GM23338 (cell line): Measurements from ENCODE around the gene RBFOX1. TPM values are rescaled to one million over a fixed set of nuclear protein-coding genes. Genes with fewer than 3 reads are reported as not detected.

ENCODE experiments used
- ATAC-seq: fragments of 200-7000 bp; cut with Tn5 transposase; 3 replicates; pipeline ENCODE4 v1.9.1; 2020
- DNase-seq: peaks from one replicate; pipeline ENCODE4 v3.0.0-alpha.2; 2015; ENCODE audit warnings: low spot score
- H2AFZ ChIP-seq: fragments of 200-600 bp; sonication (generic); 2 replicates; pipeline ENCODE4 v1.8.0; 2016; ENCODE audit warnings: antibody characterized with exemption, mild to moderate bottlenecking, moderate library complexity
- H3F3A ChIP-seq: fragments of 200-600 bp; sonication (generic); replicated peaks from 2 replicates; pipeline ENCODE4 v1.8.0; 2017; ENCODE audit warnings: antibody characterized with exemption, mixed run types, low read depth
- H3K27ac ChIP-seq: fragments of 200-600 bp; sonication (generic); 2 replicates; pipeline ENCODE4 v1.6.1; 2016; ENCODE audit warnings: low read depth
- H3K27me3 ChIP-seq: fragments of 200-600 bp; sonication (generic); 2 replicates; pipeline ENCODE4 v1.8.0; 2016; ENCODE audit warnings: mild to moderate bottlenecking, mixed run types, moderate library complexity; ENCODE audit not compliant: insufficient read depth
- H3K36me3 ChIP-seq: fragments of 200-600 bp; sonication (generic); 2 replicates; pipeline ENCODE4 v1.8.0; 2016; ENCODE audit warnings: mild to moderate bottlenecking; ENCODE audit not compliant: insufficient read depth
- H3K4me1 ChIP-seq: fragments of 200-600 bp; sonication (generic); 2 replicates; pipeline ENCODE4 v1.8.0; 2016; ENCODE audit warnings: mild to moderate bottlenecking, moderate library complexity; ENCODE audit not compliant: insufficient read depth
- H3K4me2 ChIP-seq: fragments of 200-600 bp; sonication (generic); 2 replicates; pipeline ENCODE4 v1.7.1; 2017; ENCODE audit warnings: mixed run types
- H3K4me3 ChIP-seq: fragments of 200-600 bp; sonication (generic); 2 replicates; pipeline ENCODE4 v1.6.1; 2016; ENCODE audit warnings: mixed run types
- H3K79me2 ChIP-seq: fragments of 200-600 bp; sonication (generic); replicated peaks from 2 replicates; pipeline ENCODE4 v1.8.0; 2017; ENCODE audit warnings: mild to moderate bottlenecking; ENCODE audit not compliant: insufficient read depth
- H3K9me2 ChIP-seq: fragments of 200-600 bp; sonication (generic); 2 replicates; pipeline ENCODE4 v1.8.0; 2017; ENCODE audit not compliant: insufficient read depth
- H4K20me1 ChIP-seq: fragments of 200-600 bp; sonication (generic); replicated peaks from 2 replicates; pipeline ENCODE4 v1.8.0; 2017; ENCODE audit warnings: mild to moderate bottlenecking; ENCODE audit not compliant: insufficient read depth
- H3K27ac Mint-ChIP-seq: 2 replicates; pipeline ENCODE4 v1.8.0; 2020; ENCODE audit warnings: inconsistent platforms, mild to moderate bottlenecking, moderate library complexity, mixed read lengths
- H3K27me3 Mint-ChIP-seq: 3 replicates; pipeline ENCODE4 v1.8.0; 2022; ENCODE audit warnings: low read depth, mild to moderate bottlenecking, moderate library complexity, mixed read lengths, inconsistent platforms; ENCODE audit not compliant: insufficient read depth, poor library complexity
- H3K36me3 Mint-ChIP-seq: 3 replicates; pipeline ENCODE4 v1.8.0; 2021; ENCODE audit warnings: low read depth, mild to moderate bottlenecking, inconsistent platforms, moderate library complexity, mixed read lengths
- H3K4me1 Mint-ChIP-seq: 3 replicates; pipeline ENCODE4 v1.8.0; 2020; ENCODE audit warnings: mild to moderate bottlenecking, inconsistent platforms, mixed read lengths
- H3K4me3 Mint-ChIP-seq: 3 replicates; pipeline ENCODE4 v1.8.0; 2021; ENCODE audit warnings: moderate library complexity, mild to moderate bottlenecking, inconsistent platforms, mixed read lengths
- H3K9me3 Mint-ChIP-seq: 3 replicates; pipeline ENCODE4 v1.8.0; 2020; ENCODE audit warnings: moderate library complexity, mild to moderate bottlenecking, inconsistent platforms, mixed read lengths
- CREB1 ChIP-seq: fragments of 250-450 bp; sonication (Bioruptor Pico); IDR thresholded peaks from 2 replicates; pipeline ENCODE4 v1.5.0; 2020; ENCODE audit warnings: low read depth, mild to moderate bottlenecking, moderate library complexity
- CTCF ChIP-seq, 2 experiments: fragments of 200-600 bp in 1 of 2; sonication (generic) in 1 of 2; conservative IDR thresholded peaks; 2 replicates each; pipeline versions ENCODE4 v1.5.1 to v1.6.1; 2016 to 2017; ENCODE audit warnings: antibody characterized with exemption in 2 of 2, low read depth in 2 of 2, mild to moderate bottlenecking in 2 of 2, moderate library complexity in 1 of 2
- EZH2 ChIP-seq: fragments of 200-600 bp; sonication (generic); IDR thresholded peaks from one replicate; pipeline ENCODE4 v1.8.0; 2017; ENCODE audit warnings: antibody characterized with exemption, mild to moderate bottlenecking, low read depth; ENCODE audit not compliant: unreplicated experiment
- EZH2phosphoT487 ChIP-seq: fragments of 200-600 bp; sonication (generic); IDR thresholded peaks from one replicate; pipeline ENCODE4 v1.8.1; 2018; ENCODE audit warnings: antibody characterized with exemption; ENCODE audit not compliant: unreplicated experiment
- JUNB ChIP-seq: IDR thresholded peaks from one replicate; pipeline ENCODE4 v1.6.1; 2016; ENCODE audit warnings: antibody characterized with exemption; ENCODE audit not compliant: unreplicated experiment
- NANOG ChIP-seq: IDR thresholded peaks from 2 replicates; pipeline ENCODE4 v1.6.1; 2016; ENCODE audit warnings: antibody characterized with exemption, borderline replicate concordance
- POLR2AphosphoS5 ChIP-seq: IDR thresholded peaks from 2 replicates; pipeline ENCODE4 v1.6.1; 2016; ENCODE audit warnings: antibody characterized with exemption, low read depth
- STAT1 ChIP-seq: IDR thresholded peaks from one replicate; pipeline ENCODE4 v1.6.1; 2016; ENCODE audit warnings: antibody characterized with exemption; ENCODE audit not compliant: unreplicated experiment
- ZNF114 ChIP-seq: fragments of 250-450 bp; sonication (Bioruptor Pico); IDR thresholded peaks from 2 replicates; pipeline ENCODE4 v1.5.0; 2020; ENCODE audit warnings: mild to moderate bottlenecking, moderate library complexity
- ZNF331 ChIP-seq: fragments of 250-450 bp; sonication (Bioruptor Pico); IDR thresholded peaks from 2 replicates; pipeline ENCODE4 v1.5.0; 2020; ENCODE audit warnings: low read depth, mild to moderate bottlenecking, moderate library complexity
- ZNF462 ChIP-seq: fragments of 250-450 bp; sonication (Bioruptor Pico); IDR thresholded peaks from 2 replicates; pipeline ENCODE4 v1.5.0; 2020; ENCODE audit warnings: mild to moderate bottlenecking, moderate library complexity
- polyA plus RNA-seq: library from polyadenylated mRNA; unstranded; fragments of >200 nt; fragmentation: Nextera tagmentation; extraction: Ambion mirVana; gene quantifications from 2 replicates; pipeline ENCODE4 v1.2.1, GENCODE V29; 2016
- total RNA-seq: library from RNA; depleted of rRNA; stranded (reverse); fragments of >200 nt; shearing (Covaris generic); gene quantifications from 2 replicates; pipeline ENCODE4 v1.2.3, GENCODE V29; 2014
- TF ChIP-seq, protein P1 (sequence below): IDR thresholded peaks from 2 replicates; pipeline ENCODE4 v1.6.1; 2016; ENCODE audit warnings: antibody characterized with exemption
- TF ChIP-seq, protein P2 (sequence below): IDR thresholded peaks from one replicate; pipeline ENCODE4 v1.6.1; 2018; ENCODE audit warnings: antibody characterized with exemption; ENCODE audit not compliant: unreplicated experiment

RBFOX1 gene
- total and polyA plus RNA-seq, 2 experiments from 2014 or later, result 2.5 to 3.6 TPM

- Mint-ChIP-seq H3K27ac (no peak overlapping the region), H3K4me3 (no peak overlapping the region), H3K36me3 (peaks cover 1% of the 10 kb centered on the region; the same call in 1 of the 3 replicates), H3K4me1 (no peaks in the 10 kb centered on the region), H3K27me3 (no peaks in the 10 kb centered on the region), H3K9me3 (peaks cover 18% of the 10 kb centered on the region)
- no peaks in the 10 kb centered on the region for H3K9me2 ChIP-seq
- H3K4me3 ChIP-seq, result no peak overlapping the region
- H2AFZ ChIP-seq, result no peak overlapping the region
- no peaks in the 10 kb centered on the region for H3F3A ChIP-seq
- no peaks in the 10 kb centered on the region for H3K27me3 ChIP-seq
- no peak overlapping the region for H3K27ac ChIP-seq
- TF ChIP-seq ZNF114 (CRISPR knock-in tag), result no peak
- TF ChIP-seq, protein P1, sequence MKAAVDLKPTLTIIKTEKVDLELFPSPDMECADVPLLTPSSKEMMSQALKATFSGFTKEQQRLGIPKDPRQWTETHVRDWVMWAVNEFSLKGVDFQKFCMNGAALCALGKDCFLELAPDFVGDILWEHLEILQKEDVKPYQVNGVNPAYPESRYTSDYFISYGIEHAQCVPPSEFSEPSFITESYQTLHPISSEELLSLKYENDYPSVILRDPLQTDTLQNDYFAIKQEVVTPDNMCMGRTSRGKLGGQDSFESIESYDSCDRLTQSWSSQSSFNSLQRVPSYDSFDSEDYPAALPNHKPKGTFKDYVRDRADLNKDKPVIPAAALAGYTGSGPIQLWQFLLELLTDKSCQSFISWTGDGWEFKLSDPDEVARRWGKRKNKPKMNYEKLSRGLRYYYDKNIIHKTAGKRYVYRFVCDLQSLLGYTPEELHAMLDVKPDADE, result no peak
- TF ChIP-seq STAT1, result no peak
- TF ChIP-seq ZNF331 (CRISPR knock-in tag), result no peak
- no peak for TF ChIP-seq EZH2phosphoT487
- no peak for TF ChIP-seq ZNF462 (CRISPR knock-in tag)
- no peak for TF ChIP-seq POLR2AphosphoS5
- no peak for TF ChIP-seq CTCF (conservative IDR thresholded peaks at IDR 0.05; ENCODE audit: low read depth in 2 of 2)
- no peak for TF ChIP-seq JUNB
- no peak for TF ChIP-seq CREB1
- TF ChIP-seq, protein P2, sequence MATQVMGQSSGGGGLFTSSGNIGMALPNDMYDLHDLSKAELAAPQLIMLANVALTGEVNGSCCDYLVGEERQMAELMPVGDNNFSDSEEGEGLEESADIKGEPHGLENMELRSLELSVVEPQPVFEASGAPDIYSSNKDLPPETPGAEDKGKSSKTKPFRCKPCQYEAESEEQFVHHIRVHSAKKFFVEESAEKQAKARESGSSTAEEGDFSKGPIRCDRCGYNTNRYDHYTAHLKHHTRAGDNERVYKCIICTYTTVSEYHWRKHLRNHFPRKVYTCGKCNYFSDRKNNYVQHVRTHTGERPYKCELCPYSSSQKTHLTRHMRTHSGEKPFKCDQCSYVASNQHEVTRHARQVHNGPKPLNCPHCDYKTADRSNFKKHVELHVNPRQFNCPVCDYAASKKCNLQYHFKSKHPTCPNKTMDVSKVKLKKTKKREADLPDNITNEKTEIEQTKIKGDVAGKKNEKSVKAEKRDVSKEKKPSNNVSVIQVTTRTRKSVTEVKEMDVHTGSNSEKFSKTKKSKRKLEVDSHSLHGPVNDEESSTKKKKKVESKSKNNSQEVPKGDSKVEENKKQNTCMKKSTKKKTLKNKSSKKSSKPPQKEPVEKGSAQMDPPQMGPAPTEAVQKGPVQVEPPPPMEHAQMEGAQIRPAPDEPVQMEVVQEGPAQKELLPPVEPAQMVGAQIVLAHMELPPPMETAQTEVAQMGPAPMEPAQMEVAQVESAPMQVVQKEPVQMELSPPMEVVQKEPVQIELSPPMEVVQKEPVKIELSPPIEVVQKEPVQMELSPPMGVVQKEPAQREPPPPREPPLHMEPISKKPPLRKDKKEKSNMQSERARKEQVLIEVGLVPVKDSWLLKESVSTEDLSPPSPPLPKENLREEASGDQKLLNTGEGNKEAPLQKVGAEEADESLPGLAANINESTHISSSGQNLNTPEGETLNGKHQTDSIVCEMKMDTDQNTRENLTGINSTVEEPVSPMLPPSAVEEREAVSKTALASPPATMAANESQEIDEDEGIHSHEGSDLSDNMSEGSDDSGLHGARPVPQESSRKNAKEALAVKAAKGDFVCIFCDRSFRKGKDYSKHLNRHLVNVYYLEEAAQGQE, result no peak
- no peak for TF ChIP-seq EZH2
- no peak for TF ChIP-seq NANOG
- H3K79me2 ChIP-seq, result no peaks in the 10 kb centered on the region
- H3K4me1 ChIP-seq, result no peaks in the 10 kb centered on the region
- DNase-seq (no peak), ATAC-seq (no peak)
- H3K4me2 ChIP-seq, result no peak overlapping the region
- no peaks in the 10 kb centered on the region for H3K36me3 ChIP-seq
- H4K20me1 ChIP-seq, result no peaks in the 10 kb centered on the region
Measured at GRCh38 chr16:7290682-7291081, 42.0 kb upstream of the RBFOX1 start.
